SU-DHL-6 (cell line): ENCODE measurements around the gene BBS4.
"Not testable (repeated sequence)": the region's sequence is repeated elsewhere in the genome, so short reads cannot be mapped to it uniquely, and the experiment has no call there.

Experiments used
- H2AFZ ChIP-seq: fragments of 200-600 bp; sonication (generic); 2 replicates; pipeline ENCODE4 v1.6.1; 2014; ENCODE audit warnings: low read depth, mild to moderate bottlenecking, moderate library complexity, mixed read lengths, antibody characterized with exemption, low read length; ENCODE audit not compliant: severe bottlenecking
- H3F3A ChIP-seq: fragments of 200-600 bp; shearing (Covaris generic); 2 replicates; pipeline ENCODE4 v1.6.0; 2016; ENCODE audit warnings: antibody characterized with exemption, mild to moderate bottlenecking; ENCODE audit not compliant: insufficient read depth
- H3K27ac ChIP-seq: fragments of 200-600 bp; sonication (generic); 2 replicates; pipeline ENCODE4 v1.5.1; 2016; ENCODE audit warnings: low read depth, mild to moderate bottlenecking, low read length, moderate library complexity, mixed read lengths
- H3K27me3 ChIP-seq: fragments of 200-600 bp; sonication (generic), shearing (Covaris generic); 2 replicates; pipeline ENCODE4 v1.6.0; 2014; ENCODE audit warnings: mild to moderate bottlenecking, low read length
- H3K36me3 ChIP-seq: fragments of 200-600 bp; sonication (generic); 2 replicates; pipeline ENCODE4 v1.6.1; 2014; ENCODE audit warnings: mild to moderate bottlenecking, low read length, mixed read lengths
- H3K4me2 ChIP-seq: fragments of 300-600, 200-600 bp; shearing (Covaris generic), sonication (generic); 2 replicates; pipeline ENCODE4 v1.6.0; 2014; ENCODE audit warnings: low read length, low read depth, mild to moderate bottlenecking; ENCODE audit not compliant: poor library complexity, severe bottlenecking
- H3K4me3 ChIP-seq: fragments of 200-600 bp; sonication (generic); 2 replicates; pipeline ENCODE4 v1.5.1; 2014; ENCODE audit warnings: antibody characterized with exemption, low read length, mild to moderate bottlenecking, mixed read lengths; ENCODE audit not compliant: insufficient read depth, poor library complexity, severe bottlenecking
- H3K79me2 ChIP-seq: fragments of 200-600 bp; sonication (generic); 2 replicates; pipeline ENCODE4 v1.6.1; 2014; ENCODE audit warnings: mild to moderate bottlenecking, low read length, moderate library complexity; ENCODE audit not compliant: insufficient read depth
- H3K9ac ChIP-seq: fragments of 200-600 bp; sonication (generic); 2 replicates; pipeline ENCODE4 v1.7.0; 2014; ENCODE audit warnings: mild to moderate bottlenecking, low read length
- H3K9me2 ChIP-seq: fragments of 200-600 bp; sonication (generic); replicated peaks from 2 replicates; pipeline ENCODE4 v1.6.1; 2014; ENCODE audit warnings: low read length; ENCODE audit not compliant: insufficient read depth
- H3K9me3 ChIP-seq: fragments of 200-600 bp; sonication (generic); 2 replicates; pipeline ENCODE4 v1.6.1; 2014; ENCODE audit warnings: low read length, mixed read lengths; ENCODE audit not compliant: insufficient read depth
- H4K20me1 ChIP-seq: fragments of 200-600 bp; sonication (generic); 2 replicates; pipeline ENCODE4 v1.6.1; 2014; ENCODE audit warnings: low read depth, mild to moderate bottlenecking, antibody characterized with exemption, low read length, moderate library complexity, mixed read lengths
- EZH2phosphoT487 ChIP-seq: fragments of 200-600 bp; sonication (generic), shearing (Covaris generic); conservative IDR thresholded peaks from 2 replicates; pipeline ENCODE4 v1.6.1; 2018; ENCODE audit warnings: mild to moderate bottlenecking, antibody characterized with exemption, low read length, moderate library complexity, mixed read lengths
- TF ChIP-seq, protein P1 (sequence below): fragments of 200-600 bp; sonication (generic); IDR thresholded peaks from one replicate; pipeline ENCODE4 v1.5.1; 2017; ENCODE audit warnings: antibody characterized with exemption, mild to moderate bottlenecking, low read length, moderate library complexity; ENCODE audit not compliant: insufficient read depth, poor library complexity, severe bottlenecking

Gene BBS4

DNA sequence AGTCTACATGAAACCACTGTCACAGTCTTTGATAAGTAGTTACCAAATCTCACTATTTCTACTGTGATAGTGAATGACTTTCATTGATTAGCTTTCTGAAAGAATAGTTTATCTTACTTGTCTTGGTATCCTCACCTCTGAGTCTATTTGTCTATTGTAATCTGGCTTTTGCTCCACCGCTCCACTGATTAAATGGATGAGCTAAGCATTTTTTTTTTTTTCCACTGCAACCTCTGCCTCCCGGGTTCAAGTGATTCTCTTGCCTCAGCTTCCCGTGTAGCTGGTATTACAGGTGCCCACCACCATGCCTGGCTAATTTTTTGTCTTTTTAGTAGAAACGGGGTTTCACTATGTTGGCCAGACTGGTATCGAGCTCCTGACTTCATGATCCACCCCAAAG is 12.9 kb downstream of the BBS4 start:
- no peaks in the 10 kb centered on the region for H4K20me1 ChIP-seq
- no peaks in the 10 kb centered on the region for H3K9me3 ChIP-seq
- no peaks in the 10 kb centered on the region for H3K27me3 ChIP-seq
- no peak overlapping the region for H2AFZ ChIP-seq
- no peak overlapping the region for H3K4me3 ChIP-seq
- TF ChIP-seq, protein P1, sequence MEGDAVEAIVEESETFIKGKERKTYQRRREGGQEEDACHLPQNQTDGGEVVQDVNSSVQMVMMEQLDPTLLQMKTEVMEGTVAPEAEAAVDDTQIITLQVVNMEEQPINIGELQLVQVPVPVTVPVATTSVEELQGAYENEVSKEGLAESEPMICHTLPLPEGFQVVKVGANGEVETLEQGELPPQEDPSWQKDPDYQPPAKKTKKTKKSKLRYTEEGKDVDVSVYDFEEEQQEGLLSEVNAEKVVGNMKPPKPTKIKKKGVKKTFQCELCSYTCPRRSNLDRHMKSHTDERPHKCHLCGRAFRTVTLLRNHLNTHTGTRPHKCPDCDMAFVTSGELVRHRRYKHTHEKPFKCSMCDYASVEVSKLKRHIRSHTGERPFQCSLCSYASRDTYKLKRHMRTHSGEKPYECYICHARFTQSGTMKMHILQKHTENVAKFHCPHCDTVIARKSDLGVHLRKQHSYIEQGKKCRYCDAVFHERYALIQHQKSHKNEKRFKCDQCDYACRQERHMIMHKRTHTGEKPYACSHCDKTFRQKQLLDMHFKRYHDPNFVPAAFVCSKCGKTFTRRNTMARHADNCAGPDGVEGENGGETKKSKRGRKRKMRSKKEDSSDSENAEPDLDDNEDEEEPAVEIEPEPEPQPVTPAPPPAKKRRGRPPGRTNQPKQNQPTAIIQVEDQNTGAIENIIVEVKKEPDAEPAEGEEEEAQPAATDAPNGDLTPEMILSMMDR, result no peak
- no peak for TF ChIP-seq EZH2phosphoT487
- H3F3A ChIP-seq, result no peaks in the 10 kb centered on the region
- no peak overlapping the region for H3K9ac ChIP-seq
- H3K4me2 ChIP-seq, result no peak overlapping the region
- H3K9me2 ChIP-seq, result no peaks in the 10 kb centered on the region
- 0 out of 2 replicates have a peak, but pooled peaks cover 4% of the 10 kb centered on the region for H3K36me3 ChIP-seq
- no peak overlapping the region for H3K27ac ChIP-seq
- no peaks in the 10 kb centered on the region for H3K79me2 ChIP-seq

DNA sequence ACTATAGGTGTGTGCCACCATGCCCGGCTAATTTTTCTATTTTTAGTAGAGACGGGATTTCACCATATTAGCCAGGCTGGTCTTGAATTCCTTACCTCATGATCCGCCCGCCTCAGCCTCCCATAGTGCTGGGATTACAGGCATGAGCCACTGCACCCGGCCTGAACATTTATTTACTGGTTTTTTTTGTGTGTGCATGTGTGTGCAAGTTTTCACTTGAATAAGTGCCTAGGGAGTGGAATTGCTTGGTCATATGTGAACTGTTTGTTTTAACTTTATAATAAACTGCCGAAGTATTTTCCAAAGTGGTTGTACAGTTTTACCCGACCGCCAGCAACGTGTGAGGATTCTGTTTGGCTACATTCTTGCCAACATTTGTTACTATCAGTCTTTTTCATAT is 14.1 kb downstream of the BBS4 start:
- Histone ChIP-seq H2AFZ (no peak overlapping the region), H4K20me1 (no peaks in the 10 kb centered on the region), H3F3A (no peaks in the 10 kb centered on the region), H3K27ac (no peak overlapping the region), H3K4me2 (no peak overlapping the region), H3K27me3 (no peaks in the 10 kb centered on the region), H3K4me3 (no peak overlapping the region), H3K79me2 (no peaks in the 10 kb centered on the region), H3K9ac (no peak overlapping the region), H3K9me2 (no peaks in the 10 kb centered on the region), H3K36me3 (0 out of 2 replicates have a peak, but pooled peaks cover 4% of the 10 kb centered on the region), H3K9me3 (no peaks in the 10 kb centered on the region)
- TF ChIP-seq EZH2phosphoT487, result no peak
- TF ChIP-seq, protein P1, result no peak

DNA sequence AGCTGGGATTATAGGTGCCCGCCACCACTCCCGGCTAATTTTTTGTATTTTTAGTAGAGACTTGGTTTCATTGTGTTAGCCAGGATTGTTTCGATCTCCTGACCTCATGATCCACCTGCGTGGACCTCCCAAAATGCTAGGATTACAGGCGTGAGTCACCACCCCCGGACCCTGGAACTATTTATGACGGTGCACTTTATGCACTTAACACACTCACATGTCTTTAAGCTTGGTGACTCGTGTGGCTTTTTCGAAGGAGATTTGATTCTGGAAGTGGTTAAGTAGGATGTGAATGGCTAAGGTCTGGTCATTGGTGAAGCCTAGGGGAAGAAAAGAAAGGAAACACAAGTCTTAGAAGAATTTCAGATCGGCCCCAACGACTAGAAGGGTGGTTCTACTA is 20.3 kb downstream of the BBS4 start:
- H4K20me1 ChIP-seq, result no peaks in the 10 kb centered on the region
- H2AFZ ChIP-seq, result no peak overlapping the region
- H3K36me3 ChIP-seq, result no peaks in the 10 kb centered on the region
- no peak overlapping the region for H3K4me2 ChIP-seq
- H3K27me3 ChIP-seq, result no peaks in the 10 kb centered on the region
- no peaks in the 10 kb centered on the region for H3K79me2 ChIP-seq
- no peak overlapping the region for H3K27ac ChIP-seq
- TF ChIP-seq, protein P1, result no peak
- TF ChIP-seq EZH2phosphoT487, result no peak
- H3F3A ChIP-seq, result no peaks in the 10 kb centered on the region
- no peaks in the 10 kb centered on the region for H3K9me3 ChIP-seq
- H3K4me3 ChIP-seq, result no peak overlapping the region
- H3K9me2 ChIP-seq, result no peaks in the 10 kb centered on the region
- H3K9ac ChIP-seq, result no peak overlapping the region

DNA sequence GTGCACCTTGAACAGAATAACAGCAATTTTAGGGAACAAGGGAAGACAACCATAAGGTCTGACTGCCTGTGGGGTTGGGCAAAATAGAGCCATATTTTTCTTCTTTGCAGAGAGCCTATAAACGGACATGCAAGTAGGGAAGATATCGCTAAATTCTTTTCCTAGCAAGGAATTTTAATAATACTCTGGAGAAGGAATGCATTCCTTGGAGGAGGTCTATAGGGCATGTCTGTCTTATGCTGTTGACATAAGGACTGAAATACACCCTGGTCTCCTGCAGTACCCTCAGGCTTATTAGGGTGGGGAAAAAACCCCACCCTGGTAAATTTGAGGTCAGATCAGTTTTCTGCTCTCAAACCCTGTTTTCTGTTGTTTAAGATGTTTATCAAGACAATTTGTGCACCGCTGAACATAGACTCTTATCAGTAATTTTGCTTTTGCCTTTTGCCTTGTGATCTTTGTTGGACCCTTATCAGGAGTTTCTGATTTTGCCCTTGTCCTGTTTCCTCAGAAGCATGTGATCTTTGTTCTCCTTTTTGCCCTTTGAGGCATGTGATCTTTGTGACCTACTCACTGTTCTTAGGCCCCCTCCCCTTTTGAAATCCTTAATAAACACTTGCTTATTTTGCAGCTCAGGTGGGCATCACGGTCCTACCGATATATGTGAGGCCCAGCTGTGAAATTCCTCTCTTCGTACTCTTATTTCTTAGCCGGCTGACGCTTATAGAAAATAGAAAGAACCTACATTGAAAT is 22.7 kb downstream of the BBS4 start:
- not testable (repeated sequence) for H3K27me3 ChIP-seq, H3K4me2 ChIP-seq, H3F3A ChIP-seq, H3K79me2 ChIP-seq, H4K20me1 ChIP-seq, H3K9me3 ChIP-seq, H3K4me3 ChIP-seq, H3K9me2 ChIP-seq, H3K9ac ChIP-seq, H3K27ac ChIP-seq, H2AFZ ChIP-seq, H3K36me3 ChIP-seq
